Spleen (tissue), 11 donors: ENCODE data around the gene DHRS1. TPM values are rescaled to one million over a fixed set of nuclear protein-coding genes. Genes with fewer than 3 reads are reported as not detected.

ENCODE experiments used
- DNase-seq: peaks from one replicate; pipeline ENCODE4 v3.0.0-alpha.2; 2020
- H3K27ac ChIP-seq, 8 donors: fragments of 200-600 bp; sonication (generic) in 7 of 8; 1 replicate in 4 of 8; 2 replicates in 4 of 8; pipeline versions ENCODE4 v1.5.0 to v1.8.0; 2016 to 2021; ENCODE audit warnings: inconsistent platforms in 4 of 8, mild to moderate bottlenecking in 4 of 8, moderate library complexity in 1 of 8
- H3K27me3 ChIP-seq, 7 donors: fragments of 200-600 bp; sonication (generic) in 6 of 7; replicated peaks in 1 of 7; 1 replicate in 4 of 7; 2 replicates in 3 of 7; pipeline versions ENCODE4 v1.5.0 to v1.8.0; 2016 to 2021; ENCODE audit warnings: inconsistent platforms in 3 of 7, mild to moderate bottlenecking in 1 of 7
- H3K36me3 ChIP-seq, 6 donors: fragments of 200-600 bp; sonication (generic) in 5 of 6; 1 replicate in 4 of 6; 2 replicates in 2 of 6; pipeline versions ENCODE4 v1.5.0 to v1.8.0; 2016 to 2021; ENCODE audit warnings: inconsistent platforms in 2 of 6
- H3K4me1 ChIP-seq, 6 donors: fragments of 200-600 bp; sonication (generic) in 5 of 6; 1 replicate in 3 of 6; 2 replicates in 3 of 6; pipeline versions ENCODE4 v1.5.0 to v1.8.0; 2016 to 2021; ENCODE audit warnings: inconsistent platforms in 3 of 6
- H3K4me3 ChIP-seq, 8 donors: fragments of 200-600 bp; sonication (generic) in 7 of 8; 1 replicate in 4 of 8; 2 replicates in 4 of 8; pipeline versions ENCODE4 v1.5.0 to v1.8.0; 2016 to 2021; ENCODE audit warnings: inconsistent platforms in 4 of 8, mild to moderate bottlenecking in 4 of 8, moderate library complexity in 2 of 8
- H3K9me3 ChIP-seq, 8 donors: fragments of 200-600 bp; sonication (generic) in 7 of 8; 1 replicate in 4 of 8; 2 replicates in 4 of 8; pipeline versions ENCODE4 v1.5.0 to v1.8.0; 2016 to 2021; ENCODE audit warnings: inconsistent platforms in 4 of 8
- CTCF ChIP-seq, 11 experiments: fragments of 200-600 bp in 7 of 11; fragments of 450-650 bp in 4 of 11; sonication (generic) in 4 of 11; IDR thresholded peaks in 8 of 11; conservative IDR thresholded peaks in 3 of 11; 1 replicate in 7 of 11; 2 replicates in 4 of 11; pipeline versions ENCODE4 v1.4.0 to v1.8.0; 2016 to 2021; ENCODE audit warnings: antibody characterized with exemption in 11 of 11, inconsistent platforms in 4 of 11, mild to moderate bottlenecking in 1 of 11
- POLR2A ChIP-seq, 3 donors: fragments of 450-650 bp; IDR thresholded peaks; one replicate each; pipeline ENCODE4 v1.5.1; 2017; ENCODE audit warnings: antibody characterized with exemption in 3 of 3, mild to moderate bottlenecking in 1 of 3
- POLR2AphosphoS5 ChIP-seq, 3 donors: sonication (generic); formaldehyde crosslinking; IDR thresholded peaks; one replicate each; pipeline ENCODE4 v1.5.1; 2017; ENCODE audit warnings: antibody characterized with exemption in 3 of 3
- WGBS, 5 donors: extraction: QIAGEN DNeasy Blood & Tissue Kit in 3 of 5; methylation state at CpG; one replicate each; pipeline versions ENCODE4 v1.1.5 to v1.1.7; 2013 to 2018; 5-methylcytosine and 5-hydroxymethylcytosine counted together
- intact Hi-C: fragments of 100-400 bp; cut with DNase I; formaldehyde crosslinking; loops from one replicate; pipeline ENCODE4 v1.15.0; 2023; ENCODE audit warnings: low total_unique reads
- polyA plus RNA-seq, 3 donors: library from polyadenylated mRNA; stranded (reverse); fragments of 200-250 nt; gene quantifications; one replicate each; pipeline ENCODE4 v1.2.1, GENCODE V29; 2013
- total RNA-seq, 7 donors: library from RNA; depleted of rRNA in 3 of 7; stranded (reverse); fragments of >200 nt in 3 of 7; fragmentation: NEBNext Ultra II Directional in 4 of 7; extraction: Animal tissue kit (Norgen Biotek cat#: 25700) in 4 of 7; gene quantifications; one replicate each; pipeline versions ENCODE4 v1.1.0 to v1.2.1, GENCODE V29; 2016 to 2021
- donor health status: healthy with polysubstance abuse.
- donor health status: DM: no; HTN: no; CAD: no; lungs with moderate emphysema.
- donor health status: DM: no; HTN: no; CAD: no.
- donor health status: Bipolar disorder and iron deficiency.
- donor health status: healthy.
- donor health status: DM: no; HTN: no; CAD: no.
- donor health status: DM: yes; HTN: yes; CAD: no.

The DHRS1 gene
- total and polyA plus RNA-seq, 10 donors: 22.0 to 56.1 (median 33.1) TPM

- Histone ChIP-seq H3K4me3 (no peak overlapping the region), H3K36me3 (peaks cover 0 to 76% (median 6%) of the 10 kb centered on the region in 6 donors), H3K9me3 (no peaks in the 10 kb centered on the region), H3K27me3 (no peaks in the 10 kb centered on the region), H3K4me1 (peaks cover 0 to 12% (median 0%) of the 10 kb centered on the region in 6 donors), H3K27ac (no peak overlapping the region)
- DNase-seq: no peak
- intact Hi-C loops: no loop called here
- TF ChIP-seq POLR2A (IDR thresholded peaks at IDR 0.05) (no peak), POLR2AphosphoS5 (IDR thresholded peaks at IDR 0.05) (no peak), CTCF (IDR thresholded peaks at IDR 0.05 in 8 of 11, conservative IDR thresholded peaks at IDR 0.05 in 3 of 11) (no peak)
- 89 to 97% (median 94%) methylated on average over 5 to 8 of the region's 8 CpGs for whole genome bisulfite sequencing, 5 donors
Observed at GRCh38 chr14:24255438-24255837, 44.1 kb downstream of the DHRS1 start.

GRCh38 chr14:24254630-24255392, 44.8 kb downstream of the DHRS1 start:
- Histone ChIP-seq H3K9me3 (no peaks in the 10 kb centered on the region), H3K27me3 (no peaks in the 10 kb centered on the region), H3K4me1 (peaks cover 0 to 15% (median 0%) of the 10 kb centered on the region in 6 donors), H3K4me3 (no peak overlapping the region), H3K36me3 (peaks cover 0 to 70% (median 6%) of the 10 kb centered on the region in 6 donors), H3K27ac (no peak overlapping the region)
- 95 to 97% (median 95%) methylated on average over 12 to 19 of the region's 19 CpGs for WGBS, 5 donors
- peak; percentile 68 for DNase-seq
- TF ChIP-seq POLR2AphosphoS5 (IDR thresholded peaks at IDR 0.05) (no peak), CTCF (IDR thresholded peaks at IDR 0.05 in 8 of 11, conservative IDR thresholded peaks at IDR 0.05 in 3 of 11) (no peak), POLR2A (IDR thresholded peaks at IDR 0.05) (no peak)
- intact Hi-C loops: no loop called here

- WGBS, 5 donors: 83 to 96% (median 86%) methylated on average over 7 of the region's 7 CpGs
- Histone ChIP-seq H3K9me3 (no peaks in the 10 kb centered on the region), H3K27me3 (no peaks in the 10 kb centered on the region), H3K4me1 (peaks cover 0 to 15% (median 0%) of the 10 kb centered on the region in 6 donors), H3K4me3 (no peak overlapping the region), H3K27ac (no peak overlapping the region), H3K36me3 (peaks cover 0 to 66% (median 6%) of the 10 kb centered on the region in 6 donors)
- intact Hi-C loops: no loop called here
- DNase-seq: peak; percentile 51
- TF ChIP-seq CTCF (IDR thresholded peaks at IDR 0.05 in 8 of 11, conservative IDR thresholded peaks at IDR 0.05 in 3 of 11): no peak
- no peak for TF ChIP-seq POLR2AphosphoS5 (IDR thresholded peaks at IDR 0.05)
- TF ChIP-seq POLR2A (IDR thresholded peaks at IDR 0.05): no peak
Observed at GRCh38 chr14:24253936-24254335, 45.6 kb downstream of the DHRS1 start.

GRCh38 chr14:24252289-24253124, 47.1 kb downstream of the DHRS1 start:
- WGBS, 5 donors: 80 to 87% (median 85%) methylated on average over 9 to 11 of the region's 11 CpGs
- H3K36me3 ChIP-seq: peaks cover 0 to 59% (median 6%) of the 10 kb centered on the region in 6 donors
- H3K9me3 ChIP-seq: no peaks in the 10 kb centered on the region
- H3K4me3 ChIP-seq: no peak overlapping the region
- H3K4me1 ChIP-seq: peaks cover 0 to 17% (median 0%) of the 10 kb centered on the region in 6 donors
- peak overlapping the region in 2 of 8 donors; percentile 14 to 36 for H3K27ac ChIP-seq
- intact Hi-C loops: no loop called here
- TF ChIP-seq CTCF (IDR thresholded peaks at IDR 0.05 in 8 of 11, conservative IDR thresholded peaks at IDR 0.05 in 3 of 11) (no peak), POLR2A (IDR thresholded peaks at IDR 0.05) (no peak), POLR2AphosphoS5 (IDR thresholded peaks at IDR 0.05) (no peak)
- peak; percentile 51 for DNase-seq
- H3K27me3 ChIP-seq: no peaks in the 10 kb centered on the region
